HG02973 (cell line): ENCODE results near the gene CCDC107.
A peak's percentile ranks its signal among the peaks of the same experiment; 100 is the strongest.

Source experiments
- ATAC-seq: cut with Tn5 transposase; IDR thresholded peaks from one replicate; pipeline ENCODE4 v1.9.1; 2021; ENCODE audit warnings: moderate library complexity; ENCODE audit not compliant: unreplicated experiment

Gene CCDC107

DNA sequence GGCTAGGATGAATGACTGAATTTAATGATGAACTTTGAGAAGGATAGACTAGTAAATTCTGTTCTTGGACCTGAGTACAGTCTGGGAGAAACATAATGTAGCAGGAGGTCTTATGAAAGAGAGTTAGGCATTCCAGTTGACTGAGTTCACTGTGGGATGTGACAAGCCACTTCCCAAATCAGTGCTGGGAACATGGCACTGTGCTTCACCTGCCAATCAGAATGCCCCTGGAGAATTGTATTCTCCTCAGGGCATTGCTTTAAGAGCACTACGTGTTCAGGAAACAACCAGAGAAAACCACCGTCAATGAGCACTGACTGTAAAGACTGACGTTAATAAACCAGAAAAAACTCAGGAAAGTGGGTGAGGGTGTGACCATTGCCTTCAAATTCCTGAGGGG lies 1.2 kb downstream of the CCDC107 start:
- no peak for ATAC-seq

DNA sequence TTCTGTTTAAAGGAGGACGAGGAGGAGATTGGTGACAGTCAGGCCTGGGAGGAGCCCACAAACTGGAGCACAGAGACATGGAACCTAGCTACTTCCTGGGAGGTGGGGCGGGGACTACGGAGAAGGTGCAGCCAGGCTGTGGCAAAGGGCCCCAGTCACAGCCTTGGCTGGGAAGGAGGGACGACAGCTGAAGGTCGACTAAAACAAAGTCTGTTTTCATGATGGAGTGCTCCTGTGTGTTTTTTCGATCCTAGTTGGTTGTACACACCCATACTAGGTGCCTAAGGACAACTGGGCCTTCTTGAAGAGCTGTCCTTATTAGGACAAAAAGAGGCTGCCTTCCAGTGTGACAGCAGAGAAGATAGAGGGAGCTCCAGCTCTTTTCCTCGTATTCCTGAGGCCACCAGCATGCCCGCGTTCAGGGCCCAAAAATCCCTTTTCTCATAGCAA lies 2.9 kb downstream of the CCDC107 start:
- ATAC-seq = no peak

DNA sequence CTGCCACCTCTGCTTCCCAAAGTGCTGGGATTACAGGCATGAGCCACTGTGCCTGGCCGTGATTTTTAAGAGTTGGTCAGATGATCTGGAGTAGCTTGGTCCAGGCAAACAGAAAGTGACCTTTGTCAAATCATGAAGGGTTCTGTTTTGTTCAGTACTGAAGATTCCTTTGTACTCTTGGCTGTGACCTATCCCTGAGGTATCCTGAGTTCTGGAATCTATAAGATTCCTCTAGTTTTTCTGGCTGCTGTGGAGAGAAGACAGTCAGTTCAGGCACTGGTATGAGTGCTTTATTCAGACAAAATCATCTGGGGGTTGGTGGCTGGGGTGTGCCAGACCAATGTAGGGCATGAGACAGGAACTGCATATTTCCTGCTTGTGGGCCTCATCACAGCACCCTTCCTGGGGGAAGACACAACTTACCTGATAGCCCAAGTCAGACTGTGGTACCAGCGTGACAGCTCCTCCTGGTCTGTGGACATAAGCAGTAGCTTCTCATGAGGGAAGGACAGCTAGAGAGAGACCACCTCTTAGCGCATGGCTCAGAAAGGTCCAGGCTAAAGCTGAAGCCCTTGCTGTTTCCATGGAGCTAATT lies 3.8 kb downstream of the CCDC107 start:
- ATAC-seq = no peak

DNA sequence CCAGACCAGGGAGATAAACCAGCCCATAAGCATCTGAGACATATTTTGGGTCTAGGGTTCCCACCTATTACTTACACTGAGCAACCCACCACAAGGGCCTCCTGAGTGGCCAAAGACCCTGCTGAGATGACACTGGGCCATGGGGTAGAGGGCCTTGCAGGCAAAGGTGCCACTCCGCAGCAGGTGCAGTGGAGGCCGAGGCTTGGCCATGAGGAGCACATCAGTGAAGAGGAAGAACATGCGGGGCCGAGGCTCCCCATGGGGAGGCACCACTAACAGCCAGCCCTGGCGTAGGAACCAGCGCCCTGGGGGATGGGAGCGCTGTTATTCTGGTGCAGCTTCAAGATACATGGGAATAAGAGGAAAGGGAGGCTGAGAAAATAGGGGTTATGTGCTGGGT lies 4.3 kb downstream of the CCDC107 start:
- ATAC-seq = no peak

DNA sequence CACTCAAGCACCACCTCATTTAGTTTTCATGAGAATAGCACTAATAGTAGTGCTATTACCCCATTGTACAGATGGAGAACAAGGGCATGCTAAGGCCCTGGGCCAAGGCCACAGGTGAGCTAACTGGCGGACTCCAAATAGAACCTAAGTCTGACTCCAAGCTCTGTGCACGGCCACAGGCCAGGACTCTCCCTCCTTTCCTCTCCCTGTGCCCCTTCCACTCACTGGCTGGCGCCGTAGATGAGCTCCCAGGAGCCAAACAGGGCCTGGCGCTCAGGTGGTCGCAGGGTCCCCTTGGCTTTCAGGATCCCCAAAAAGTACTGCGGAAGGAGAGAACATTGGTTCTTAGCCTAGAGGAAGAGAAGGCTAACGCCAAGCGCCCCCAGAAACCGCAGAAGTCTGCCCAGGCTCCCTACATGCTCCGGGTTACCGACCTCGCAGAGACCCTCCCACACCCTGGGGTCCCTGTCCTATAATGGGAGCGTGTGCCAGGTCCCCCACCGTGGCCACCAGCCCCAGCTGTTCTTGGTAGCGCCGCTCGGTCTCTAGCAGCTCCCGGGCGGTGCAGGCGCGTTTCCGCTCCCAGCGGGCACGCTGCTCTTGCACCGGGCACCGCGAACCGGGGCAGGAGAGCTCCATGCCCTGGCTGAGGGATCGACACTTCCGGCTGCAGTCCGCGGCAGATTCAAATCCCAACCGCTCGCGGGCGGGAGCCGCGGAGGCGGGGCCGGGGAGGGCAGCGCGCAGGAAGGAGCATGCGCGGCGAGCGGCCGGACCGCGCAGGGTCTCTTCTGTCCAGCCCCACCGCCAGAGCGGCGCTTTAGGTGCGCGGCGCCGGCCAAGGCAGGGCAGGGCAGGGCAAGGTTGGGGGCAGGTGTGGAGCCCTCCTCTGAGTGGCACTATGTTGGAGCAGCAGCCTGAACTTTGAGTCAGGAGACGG lies 6.7 kb downstream of the CCDC107 start, which contains the start of gene ARHGEF39:
Gene ARHGEF39, minus strand, starts transcription at position 665 of the 940 bp plus-strand sequence. Its CDS starts 26 bp downstream, at position 639.
- peak; percentile 53 for ATAC-seq

DNA sequence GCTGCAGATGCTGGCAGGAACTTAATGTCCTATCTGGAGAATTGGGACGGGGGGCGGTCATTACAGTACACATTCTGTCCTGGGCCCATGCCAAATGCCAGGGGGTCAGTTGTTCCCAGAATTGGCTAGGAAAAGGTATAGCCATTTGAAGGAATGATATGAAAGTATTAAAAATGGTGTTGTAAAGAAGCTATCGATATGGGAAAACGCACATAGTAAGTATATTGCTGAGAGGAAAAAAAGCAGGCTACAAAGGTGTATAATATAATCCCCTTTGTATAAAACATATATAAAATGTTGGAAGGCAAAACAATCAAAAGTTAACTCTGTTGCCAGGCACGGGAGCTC lies 7.4 kb downstream of the CCDC107 start:
- no peak for ATAC-seq

DNA sequence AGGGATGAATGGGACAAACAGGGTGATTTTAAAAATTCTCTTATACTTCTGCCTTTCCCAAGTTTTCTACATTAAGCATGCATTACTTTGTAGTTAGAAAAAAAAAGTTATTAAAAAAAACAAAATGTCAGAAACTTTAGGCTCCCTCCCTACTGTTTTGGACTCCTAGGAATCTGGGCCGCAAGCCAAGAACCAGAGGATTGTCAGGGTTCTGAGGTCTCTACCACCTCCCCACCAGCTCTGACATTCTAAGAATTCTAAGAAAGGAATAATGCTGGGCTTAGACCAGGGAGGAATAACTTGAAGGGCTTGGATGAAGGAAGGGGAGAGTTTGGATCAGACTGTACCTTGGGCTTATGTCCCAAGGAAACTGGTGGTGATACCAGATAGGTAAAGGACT lies 8.0 kb downstream of the CCDC107 start:
- ATAC-seq = no peak

DNA sequence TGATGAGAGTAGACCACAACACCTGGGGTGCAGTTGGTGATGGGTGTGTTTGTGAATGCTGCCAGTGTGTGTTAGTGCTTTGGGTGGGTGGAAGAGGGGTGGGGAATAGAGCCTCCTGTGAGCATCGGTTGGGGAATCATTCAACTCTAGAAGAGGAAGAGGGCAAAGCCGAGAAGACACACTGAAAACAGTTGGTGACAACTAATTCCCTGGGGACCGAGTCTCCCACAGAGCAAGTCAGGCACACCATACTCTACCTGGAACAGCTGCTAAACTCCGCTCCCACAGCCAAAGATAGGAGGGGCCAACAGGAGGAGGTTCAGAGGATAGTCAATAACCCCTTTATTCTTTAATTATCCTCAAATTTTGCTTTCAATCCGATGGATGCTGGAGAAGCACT lies 8.5 kb downstream of the CCDC107 start:
- no peak for ATAC-seq

DNA sequence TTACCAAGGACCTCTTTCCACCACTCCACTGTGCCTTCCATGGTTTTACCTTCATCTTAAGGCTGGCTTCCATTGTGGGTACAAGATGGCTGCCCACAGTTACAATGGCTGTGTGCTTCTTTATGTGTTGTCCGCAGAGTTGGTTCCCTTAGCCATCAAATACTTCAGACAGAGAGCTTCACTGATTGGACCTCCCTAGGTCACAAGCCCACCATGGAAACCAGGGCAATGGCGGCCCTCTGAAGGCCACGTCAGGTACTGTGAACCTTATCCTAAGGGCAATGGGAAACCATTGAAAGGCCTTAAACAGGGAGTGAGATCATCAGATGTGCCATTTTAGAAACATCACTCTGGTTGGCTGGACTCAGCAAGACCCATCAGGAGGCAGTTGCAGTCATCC lies 9.8 kb downstream of the CCDC107 start:
- ATAC-seq = no peak

DNA sequence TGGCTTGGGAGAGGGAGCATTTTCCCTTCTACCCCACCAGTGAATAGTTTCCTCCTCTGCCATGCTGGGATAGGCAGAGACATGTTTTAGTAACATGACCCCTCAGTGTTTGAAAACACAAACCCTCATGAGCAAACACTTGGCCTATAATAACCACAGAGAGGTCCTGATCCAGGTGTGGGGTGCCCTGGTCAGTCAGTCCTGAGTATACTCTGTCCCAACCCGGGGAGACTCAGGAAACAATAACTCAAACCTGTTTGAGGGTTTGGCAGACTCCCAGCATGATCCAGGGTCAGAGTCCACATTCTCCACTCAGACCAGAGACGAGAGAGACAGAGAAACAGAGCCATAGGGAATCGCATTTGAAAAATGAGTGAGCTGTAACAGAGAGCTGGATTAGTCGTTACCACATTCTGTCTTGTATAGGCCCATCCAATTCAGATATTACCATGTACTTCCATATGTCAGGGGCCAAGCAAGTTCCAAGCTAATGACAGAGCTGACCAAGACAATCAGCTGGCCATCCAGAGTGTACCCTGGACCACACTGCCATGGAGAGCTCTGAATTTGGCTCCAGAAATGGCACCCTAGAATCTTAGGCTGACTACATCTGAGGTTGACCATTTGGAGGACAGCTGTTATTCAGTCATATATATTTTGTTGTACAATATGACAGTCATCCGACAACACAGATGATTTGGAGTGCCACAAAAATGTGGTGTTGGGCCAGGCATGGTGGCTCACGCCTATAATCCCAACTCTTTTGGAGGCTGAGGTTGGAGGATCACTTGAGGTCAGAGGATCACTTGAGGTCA lies 11.4 kb downstream of the CCDC107 start:
- ATAC-seq = no peak

DNA sequence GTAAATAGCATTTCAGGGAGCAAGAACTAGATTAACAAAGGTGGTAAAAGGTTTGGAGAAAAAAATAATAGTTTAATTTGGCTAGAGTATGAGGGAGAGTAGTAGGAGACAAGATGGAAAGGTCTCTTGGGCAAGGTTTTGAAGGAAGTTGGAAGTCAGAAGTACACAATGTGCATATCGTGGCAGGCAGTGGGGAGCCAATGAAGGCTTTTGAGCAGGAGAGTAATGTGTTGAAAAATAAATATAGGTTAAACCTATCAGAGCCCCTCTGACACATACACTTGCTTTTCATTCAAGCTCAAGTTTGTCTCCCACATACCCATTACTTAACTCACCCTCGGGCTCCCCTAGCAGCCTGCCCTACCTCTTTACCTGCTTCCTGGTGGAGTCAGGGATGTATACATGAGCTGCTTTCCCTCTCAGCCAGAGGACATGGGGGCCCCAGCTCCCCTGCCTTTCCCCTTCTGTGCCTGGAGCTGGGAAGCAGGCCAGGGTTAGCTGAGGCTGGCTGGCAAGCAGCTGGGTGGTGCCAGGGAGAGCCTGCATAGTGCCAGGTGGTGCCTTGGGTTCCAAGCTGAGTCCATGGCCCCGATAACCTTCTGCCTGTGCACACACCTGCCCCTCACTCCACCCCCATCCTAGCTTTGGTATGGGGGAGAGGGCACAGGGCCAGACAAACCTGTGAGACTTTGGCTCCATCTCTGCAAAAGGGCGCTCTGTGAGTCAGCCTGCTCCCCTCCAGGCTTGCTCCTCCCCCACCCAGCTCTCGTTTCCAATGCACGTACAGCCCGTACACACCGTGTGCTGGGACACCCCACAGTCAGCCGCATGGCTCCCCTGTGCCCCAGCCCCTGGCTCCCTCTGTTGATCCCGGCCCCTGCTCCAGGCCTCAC lies 15.3 kb downstream of the CCDC107 start, which contains the start of gene CA9:
Gene CA9, plus strand, starts transcription at position 797 of the 893 bp plus-strand sequence. Its CDS starts 32 bp downstream, at position 829.
- no peak for ATAC-seq

DNA sequence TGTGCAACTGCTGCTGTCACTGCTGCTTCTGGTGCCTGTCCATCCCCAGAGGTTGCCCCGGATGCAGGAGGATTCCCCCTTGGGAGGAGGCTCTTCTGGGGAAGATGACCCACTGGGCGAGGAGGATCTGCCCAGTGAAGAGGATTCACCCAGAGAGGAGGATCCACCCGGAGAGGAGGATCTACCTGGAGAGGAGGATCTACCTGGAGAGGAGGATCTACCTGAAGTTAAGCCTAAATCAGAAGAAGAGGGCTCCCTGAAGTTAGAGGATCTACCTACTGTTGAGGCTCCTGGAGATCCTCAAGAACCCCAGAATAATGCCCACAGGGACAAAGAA lies 15.9 kb downstream of the CCDC107 start:
- ATAC-seq = no peak

DNA sequence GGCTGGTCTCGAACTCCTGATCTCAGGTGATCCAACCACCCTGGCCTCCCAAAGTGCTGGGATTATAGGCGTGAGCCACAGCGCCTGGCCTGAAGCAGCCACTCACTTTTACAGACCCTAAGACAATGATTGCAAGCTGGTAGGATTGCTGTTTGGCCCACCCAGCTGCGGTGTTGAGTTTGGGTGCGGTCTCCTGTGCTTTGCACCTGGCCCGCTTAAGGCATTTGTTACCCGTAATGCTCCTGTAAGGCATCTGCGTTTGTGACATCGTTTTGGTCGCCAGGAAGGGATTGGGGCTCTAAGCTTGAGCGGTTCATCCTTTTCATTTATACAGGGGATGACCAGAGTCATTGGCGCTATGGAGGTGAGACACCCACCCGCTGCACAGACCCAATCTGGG lies 17.1 kb downstream of the CCDC107 start:
- ATAC-seq = no peak

DNA sequence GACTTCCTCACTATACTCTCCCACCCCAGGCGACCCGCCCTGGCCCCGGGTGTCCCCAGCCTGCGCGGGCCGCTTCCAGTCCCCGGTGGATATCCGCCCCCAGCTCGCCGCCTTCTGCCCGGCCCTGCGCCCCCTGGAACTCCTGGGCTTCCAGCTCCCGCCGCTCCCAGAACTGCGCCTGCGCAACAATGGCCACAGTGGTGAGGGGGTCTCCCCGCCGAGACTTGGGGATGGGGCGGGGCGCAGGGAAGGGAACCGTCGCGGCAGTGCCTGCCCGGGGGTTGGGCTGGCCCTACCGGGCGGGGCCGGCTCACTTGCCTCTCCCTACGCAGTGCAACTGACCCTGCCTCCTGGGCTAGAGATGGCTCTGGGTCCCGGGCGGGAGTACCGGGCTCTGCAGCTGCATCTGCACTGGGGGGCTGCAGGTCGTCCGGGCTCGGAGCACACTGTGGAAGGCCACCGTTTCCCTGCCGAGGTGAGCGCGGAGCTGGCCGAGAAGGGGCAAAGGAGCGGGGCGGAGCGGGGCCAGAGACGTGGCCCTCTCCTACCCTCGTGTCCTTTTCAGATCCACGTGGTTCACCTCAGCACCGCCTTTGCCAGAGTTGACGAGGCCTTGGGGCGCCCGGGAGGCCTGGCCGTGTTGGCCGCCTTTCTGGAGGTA lies 17.8 kb downstream of the CCDC107 start:
- no peak for ATAC-seq

DNA sequence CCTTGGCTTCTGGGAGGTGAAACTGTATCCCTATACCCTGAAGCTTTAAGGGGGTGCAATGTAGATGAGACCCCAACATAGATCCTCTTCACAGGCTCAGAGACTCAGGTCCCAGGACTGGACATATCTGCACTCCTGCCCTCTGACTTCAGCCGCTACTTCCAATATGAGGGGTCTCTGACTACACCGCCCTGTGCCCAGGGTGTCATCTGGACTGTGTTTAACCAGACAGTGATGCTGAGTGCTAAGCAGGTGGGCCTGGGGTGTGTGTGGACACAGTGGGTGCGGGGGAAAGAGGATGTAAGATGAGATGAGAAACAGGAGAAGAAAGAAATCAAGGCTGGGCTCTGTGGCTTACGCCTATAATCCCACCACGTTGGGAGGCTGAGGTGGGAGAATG lies 21.0 kb downstream of the CCDC107 start:
- no peak for ATAC-seq

DNA sequence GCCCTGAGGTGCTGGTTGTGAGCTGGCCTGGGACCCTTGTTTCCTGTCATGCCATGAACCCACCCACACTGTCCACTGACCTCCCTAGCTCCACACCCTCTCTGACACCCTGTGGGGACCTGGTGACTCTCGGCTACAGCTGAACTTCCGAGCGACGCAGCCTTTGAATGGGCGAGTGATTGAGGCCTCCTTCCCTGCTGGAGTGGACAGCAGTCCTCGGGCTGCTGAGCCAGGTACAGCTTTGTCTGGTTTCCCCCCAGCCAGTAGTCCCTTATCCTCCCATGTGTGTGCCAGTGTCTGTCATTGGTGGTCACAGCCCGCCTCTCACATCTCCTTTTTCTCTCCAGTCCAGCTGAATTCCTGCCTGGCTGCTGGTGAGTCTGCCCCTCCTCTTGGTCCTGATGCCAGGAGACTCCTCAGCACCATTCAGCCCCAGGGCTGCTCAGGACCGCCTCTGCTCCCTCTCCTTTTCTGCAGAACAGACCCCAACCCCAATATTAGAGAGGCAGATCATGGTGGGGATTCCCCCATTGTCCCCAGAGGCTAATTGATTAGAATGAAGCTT lies 21.8 kb downstream of the CCDC107 start:
- ATAC-seq = no peak

DNA sequence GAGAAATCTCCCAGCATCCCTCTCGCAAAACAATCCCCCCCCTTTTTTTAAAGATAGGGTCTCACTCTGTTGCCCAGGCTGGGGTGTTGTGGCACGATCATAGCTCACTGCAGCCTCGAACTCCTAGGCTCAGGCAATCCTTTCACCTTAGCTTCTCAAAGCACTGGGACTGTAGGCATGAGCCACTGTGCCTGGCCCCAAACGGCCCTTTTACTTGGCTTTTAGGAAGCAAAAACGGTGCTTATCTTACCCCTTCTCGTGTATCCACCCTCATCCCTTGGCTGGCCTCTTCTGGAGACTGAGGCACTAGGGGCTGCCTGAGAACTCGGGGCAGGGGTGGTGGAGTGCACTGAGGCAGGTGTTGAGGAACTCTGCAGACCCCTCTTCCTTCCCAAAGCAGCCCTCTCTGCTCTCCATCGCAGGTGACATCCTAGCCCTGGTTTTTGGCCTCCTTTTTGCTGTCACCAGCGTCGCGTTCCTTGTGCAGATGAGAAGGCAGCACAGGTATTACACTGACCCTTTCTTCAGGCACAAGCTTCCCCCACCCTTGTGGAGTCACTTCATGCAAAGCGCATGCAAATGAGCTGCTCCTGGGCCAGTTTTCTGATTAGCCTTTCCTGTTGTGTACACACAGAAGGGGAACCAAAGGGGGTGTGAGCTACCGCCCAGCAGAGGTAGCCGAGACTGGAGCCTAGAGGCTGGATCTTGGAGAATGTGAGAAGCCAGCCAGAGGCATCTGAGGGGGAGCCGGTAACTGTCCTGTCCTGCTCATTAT lies 22.4 kb downstream of the CCDC107 start:
- peak; percentile 45 for ATAC-seq

DNA sequence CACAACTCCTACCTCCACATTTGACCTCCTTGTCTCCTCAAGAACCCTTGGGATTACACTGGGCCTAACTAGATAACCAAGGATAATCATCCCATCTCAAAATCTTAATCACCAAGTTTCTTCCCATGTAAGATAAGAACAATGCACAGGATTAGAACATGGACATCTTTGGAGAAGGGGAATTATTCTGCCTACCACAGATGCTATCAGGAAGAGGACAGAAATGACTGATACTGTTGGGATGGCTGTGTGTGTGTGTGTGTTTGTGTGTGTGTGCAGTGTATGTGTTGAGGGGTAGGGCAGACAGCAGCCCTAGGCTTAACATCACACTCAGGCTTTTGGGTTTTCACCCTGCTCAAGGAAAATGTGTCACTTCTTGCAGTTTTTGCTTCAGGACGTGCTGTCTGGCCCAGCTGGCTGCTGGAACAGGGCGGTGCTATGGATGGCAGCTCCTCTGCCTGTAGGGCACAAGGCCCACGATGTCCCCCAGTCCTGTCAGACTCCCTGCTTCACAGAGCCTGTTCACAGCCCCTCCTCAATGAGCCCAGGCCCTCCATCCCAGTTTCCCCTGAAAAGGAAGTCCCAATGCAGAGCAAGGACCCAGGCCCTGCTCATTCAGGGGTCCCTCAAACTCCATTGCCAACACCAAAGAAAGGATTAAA lies 23.4 kb downstream of the CCDC107 start:
- ATAC-seq = no peak
